NCI-H82 (cell line): ENCODE data around the gene CROCC2.

Experiments
- DNase-seq: peaks from one replicate; lab custom pipeline; 2025; lab: John Stamatoyannopoulos, UW

Gene CROCC2

GRCh38 chr2:240988146-240988545, 82.0 kb downstream of the CROCC2 start:
- no peak for DNase-seq

- no peak for DNase-seq
These were observed 82.6 kb downstream of the CROCC2 start for GRCh38 chr2:240988571-240989271.

GRCh38 chr2:240989451-240990265, 83.5 kb downstream of the CROCC2 start:
- DNase-seq = peak; percentile 68

- no peak for DNase-seq
These were observed 84.1 kb downstream of the CROCC2 start for GRCh38 chr2:240990266-240990529.

- DNase-seq = no peak
These were observed 84.7 kb downstream of the CROCC2 start for GRCh38 chr2:240990726-240991377.

GRCh38 chr2:240991378-240992263, 85.5 kb downstream of the CROCC2 start:
- peak; percentile 35 for DNase-seq

GRCh38 chr2:240992572-240993291, 86.6 kb downstream of the CROCC2 start:
- no peak for DNase-seq

- no peak for DNase-seq
These were observed 87.5 kb downstream of the CROCC2 start for GRCh38 chr2:240993446-240994170.

- DNase-seq = no peak
These were observed 88.2 kb downstream of the CROCC2 start for GRCh38 chr2:240994171-240994896.

GRCh38 chr2:240995041-240996021, 89.2 kb downstream of the CROCC2 start:
- no peak for DNase-seq

GRCh38 chr2:240996161-240996833, 90.2 kb downstream of the CROCC2 start:
- DNase-seq = no peak

GRCh38 chr2:240996834-240997140, 90.7 kb downstream of the CROCC2 start:
- DNase-seq = no peak

GRCh38 chr2:240997141-240997855, 91.2 kb downstream of the CROCC2 start:
- DNase-seq = no peak

GRCh38 chr2:240997856-240998705, 91.9 kb downstream of the CROCC2 start, which contains the start of gene SNED1:
TSS of gene SNED1 (plus strand) at chr2:240998618. CDS start at chr2:240998838, 220 bp downstream.
- peak; percentile 83 for DNase-seq

- no peak for DNase-seq
These were observed 92.5 kb downstream of the CROCC2 start for GRCh38 chr2:240998706-240998994.

GRCh38 chr2:240998995-240999791, 93.1 kb downstream of the CROCC2 start:
- DNase-seq = no peak
